A673 (cell line): ENCODE measurements around the gene CYP4Z1.

Source experiments
- CTCF ChIP-seq: fragments of 300-800, 200-600 bp; sonication (generic); conservative IDR thresholded peaks from 2 replicates; pipeline ENCODE4 v1.5.1; 2017; ENCODE audit warnings: low read depth, mild to moderate bottlenecking, antibody characterized with exemption, low read length, moderate library complexity, mixed read lengths
- EZH2 ChIP-seq: fragments of 200-600 bp; sonication (generic); IDR thresholded peaks from 2 replicates; pipeline ENCODE4 v1.6.1; 2017; ENCODE audit warnings: borderline replicate concordance, low read depth, mild to moderate bottlenecking, mixed read lengths, antibody characterized with exemption, low read length; ENCODE audit not compliant: poor library complexity, severe bottlenecking

- TF ChIP-seq CTCF (no peak), EZH2 (no peak)
Measured at GRCh38 chr1:47147047-47147785, 80.2 kb downstream of the CYP4Z1 start.
